Esophagus squamous epithelium (tissue), 5 donors: ENCODE measurements around the gene SELENOP. TPM values are rescaled to one million over a fixed set of nuclear protein-coding genes. Genes with fewer than 3 reads are reported as not detected.
"Not testable (repeated sequence)": the region's sequence is repeated elsewhere in the genome, so short reads cannot be mapped to it uniquely, and the experiment has no call there.

ENCODE experiments used
- DNase-seq: peaks from one replicate; lab custom pipeline; 2025; lab: John Stamatoyannopoulos, UW
- H3K27ac ChIP-seq, 4 donors: fragments of 200-600 bp; sonication (generic); one replicate each; pipeline ENCODE4 v1.5.1; 2016 to 2019; ENCODE audit warnings: mild to moderate bottlenecking in 1 of 4
- H3K27me3 ChIP-seq, 4 donors: fragments of 200-600 bp; sonication (generic); 1 replicate in 3 of 4; 2 replicates in 1 of 4; pipeline versions ENCODE4 v1.5.1 to v1.6.0; 2017 to 2021; ENCODE audit warnings: antibody characterized with exemption in 1 of 4
- H3K36me3 ChIP-seq, 3 donors: fragments of 200-600 bp; sonication (generic); one replicate each; pipeline ENCODE4 v1.5.1; 2016 to 2019
- H3K4me1 ChIP-seq, 3 donors: fragments of 200-600 bp; sonication (generic); one replicate each; pipeline ENCODE4 v1.5.1; 2017 to 2019
- H3K4me3 ChIP-seq, 4 donors: fragments of 200-600 bp; sonication (generic); 1 replicate in 3 of 4; 2 replicates in 1 of 4; pipeline ENCODE4 v1.5.1; 2016 to 2019; ENCODE audit warnings: mild to moderate bottlenecking in 2 of 4, moderate library complexity in 1 of 4
- H3K9me3 ChIP-seq, 3 donors: fragments of 200-600 bp; sonication (generic); one replicate each; pipeline ENCODE4 v1.5.1; 2016 to 2019
- CTCF ChIP-seq, 6 experiments: fragments of 450-650 bp in 4 of 6; fragments of 200-600 bp in 2 of 6; sonication (generic) in 2 of 6; IDR thresholded peaks; one replicate each; pipeline ENCODE4 v1.5.1; 2016 to 2019; ENCODE audit warnings: antibody characterized with exemption in 6 of 6, mild to moderate bottlenecking in 4 of 6, moderate library complexity in 4 of 6
- POLR2A ChIP-seq, 4 donors: fragments of 450-650 bp; IDR thresholded peaks; one replicate each; pipeline ENCODE4 v1.6.1; 2017; ENCODE audit warnings: antibody characterized with exemption in 4 of 4, mild to moderate bottlenecking in 4 of 4, moderate library complexity in 3 of 4
- WGBS, 2 donors: methylation state at CpG; one replicate each; pipeline ENCODE4 v1.1.5; 2018; 5-methylcytosine and 5-hydroxymethylcytosine counted together
- intact Hi-C: fragments of 100-400 bp; cut with DNase I; formaldehyde crosslinking; loops from one replicate; pipeline ENCODE4 v1.15.0; 2022
- total RNA-seq, 4 donors: library from RNA; depleted of rRNA; stranded (reverse); fragments of >200 nt; gene quantifications; one replicate each; pipeline ENCODE4 v1.1.0, GENCODE V29; 2016
- donor health status: DM: yes; HTN: yes; CAD: no.

Gene SELENOP
- total RNA-seq, 4 donors from 2014 or later = 74.7 to 381 (median 211) TPM

- Histone ChIP-seq H3K27me3 (no peaks in the 10 kb centered on the region), H3K4me1 (peaks cover 0 to 16% (median 12%) of the 10 kb centered on the region in 3 donors), H3K27ac (no peak overlapping the region), H3K4me3 (no peak overlapping the region), H3K36me3 (no peaks in the 10 kb centered on the region), H3K9me3 (no peaks in the 10 kb centered on the region)
- no peak for DNase-seq
- no peak for TF ChIP-seq CTCF (IDR thresholded peaks at IDR 0.05)
- TF ChIP-seq POLR2A (IDR thresholded peaks at IDR 0.05) = no peak
- intact Hi-C loops = no loop called here
Observed at GRCh38 chr5:42855386-42855785, 43.7 kb upstream of the SELENOP start.

- Histone ChIP-seq H3K9me3 (no peaks in the 10 kb centered on the region), H3K4me1 (peaks cover 0 to 16% (median 12%) of the 10 kb centered on the region in 3 donors), H3K36me3 (no peaks in the 10 kb centered on the region), H3K27me3 (no peaks in the 10 kb centered on the region), H3K27ac (no peak overlapping the region), H3K4me3 (no peak overlapping the region)
- intact Hi-C loops = no loop called here
- no peak for DNase-seq
- WGBS, 2 donors = 86 to 90% methylated on average over 1 of the region's 1 CpG
- no peak for TF ChIP-seq CTCF (IDR thresholded peaks at IDR 0.05)
- TF ChIP-seq POLR2A (IDR thresholded peaks at IDR 0.05) = no peak
Observed at GRCh38 chr5:42854795-42855194, 43.1 kb upstream of the SELENOP start.

GRCh38 chr5:42852826-42853225 is 41.1 kb upstream of the SELENOP start:
- H3K27ac ChIP-seq = no peak overlapping the region
- no peaks in the 10 kb centered on the region for H3K9me3 ChIP-seq
- H3K4me3 ChIP-seq = no peak overlapping the region
- peaks cover 0 to 5% (median 2%) of the 10 kb centered on the region in 3 donors for H3K4me1 ChIP-seq
- whole genome bisulfite sequencing, 2 donors = 89 to 95% methylated on average over 1 of the region's 1 CpG
- no peaks in the 10 kb centered on the region for H3K36me3 ChIP-seq
- intact Hi-C loops = no loop called here
- no peak for DNase-seq
- H3K27me3 ChIP-seq = no peaks in the 10 kb centered on the region
- no peak for TF ChIP-seq CTCF (IDR thresholded peaks at IDR 0.05)
- TF ChIP-seq POLR2A (IDR thresholded peaks at IDR 0.05) = no peak

GRCh38 chr5:42851481-42851880 is 39.8 kb upstream of the SELENOP start:
- H3K27ac ChIP-seq = no peak overlapping the region
- H3K36me3 ChIP-seq = no peaks in the 10 kb centered on the region
- WGBS, 2 donors = 67 to 68% methylated on average over 6 of the region's 6 CpGs
- TF ChIP-seq CTCF (IDR thresholded peaks at IDR 0.05) (no peak), POLR2A (IDR thresholded peaks at IDR 0.05) (no peak)
- intact Hi-C loops = no loop called here
- no peak overlapping the region for H3K4me3 ChIP-seq
- H3K27me3 ChIP-seq = no peaks in the 10 kb centered on the region
- no peak for DNase-seq
- no peaks in the 10 kb centered on the region for H3K9me3 ChIP-seq
- no peaks in the 10 kb centered on the region for H3K4me1 ChIP-seq

- Histone ChIP-seq H3K27ac (no peak overlapping the region), H3K9me3 (no peaks in the 10 kb centered on the region), H3K27me3 (no peaks in the 10 kb centered on the region), H3K4me1 (no peaks in the 10 kb centered on the region), H3K36me3 (no peaks in the 10 kb centered on the region), H3K4me3 (no peak overlapping the region)
- intact Hi-C loops = no loop called here
- 91 to 97% methylated on average over 2 of the region's 2 CpGs for WGBS, 2 donors
- TF ChIP-seq CTCF (IDR thresholded peaks at IDR 0.05) = no peak
- no peak for TF ChIP-seq POLR2A (IDR thresholded peaks at IDR 0.05)
- no peak for DNase-seq
Observed at GRCh38 chr5:42848545-42848944, 36.9 kb upstream of the SELENOP start.

- H3K4me1 ChIP-seq = peaks cover 0 to 19% (median 15%) of the 10 kb centered on the region in 3 donors
Observed at GRCh38 chr5:42844408-42844807, 32.7 kb upstream of the SELENOP start.

More at GRCh38 chr5:42844408-42844807, 32.7 kb upstream of the SELENOP start:
- H3K27me3 ChIP-seq, intact Hi-C loops, DNase-seq, H3K4me3 ChIP-seq, H3K36me3 ChIP-seq, H3K9me3 ChIP-seq, H3K27ac ChIP-seq: not testable (repeated sequence)
- WGBS, 2 donors = 80 to 89% methylated on average over 1 to 4 of the region's 4 CpGs
